NT2/D1 (cell line): ENCODE results near the gene RTN3.

Experiments
- YY1 ChIP-seq: IDR thresholded peaks from 2 replicates; pipeline ENCODE4 v1.6.1; 2011; ENCODE audit not compliant: insufficient read length, insufficient read depth
- ZNF274 ChIP-seq: IDR thresholded peaks from 2 replicates; pipeline ENCODE4 v1.6.1; 2011; ENCODE audit warnings: mild to moderate bottlenecking, low read depth, low read length

- TF ChIP-seq YY1 (no peak), ZNF274 (no peak)
Measured at GRCh38 chr11:63761931-63762653, 80.8 kb downstream of the RTN3 start.
